Esophagus (tissue), 2 donors: ENCODE measurements around the gene RIMBP3C. TPM values are rescaled to one million over a fixed set of nuclear protein-coding genes. Genes with fewer than 3 reads are reported as not detected.
"Not testable (repeated sequence)": the region's sequence is repeated elsewhere in the genome, so short reads cannot be mapped to it uniquely, and the experiment has no call there.

Experiments
- H3K27ac ChIP-seq, 2 donors: one replicate each; pipeline ENCODE4 v1.5.1; 2013; ENCODE audit warnings: low read depth in 2 of 2, mild to moderate bottlenecking in 2 of 2, inconsistent platforms in 1 of 2, low read length in 1 of 2, moderate library complexity in 1 of 2
- H3K27me3 ChIP-seq, 2 donors: one replicate each; pipeline ENCODE4 v1.6.1; 2013; ENCODE audit warnings: low read length in 2 of 2, control low read depth in 1 of 2, mild to moderate bottlenecking in 1 of 2; ENCODE audit not compliant: insufficient read depth in 2 of 2, control insufficient read depth in 1 of 2
- H3K36me3 ChIP-seq, 2 donors: one replicate each; pipeline ENCODE4 v1.6.1; 2013; ENCODE audit warnings: low read length in 1 of 2; ENCODE audit not compliant: control insufficient read depth in 2 of 2, insufficient read depth in 2 of 2
- H3K4me1 ChIP-seq, 2 donors: one replicate each; pipeline ENCODE4 v1.6.1; 2013; ENCODE audit warnings: low read length in 1 of 2; ENCODE audit not compliant: control insufficient read depth in 2 of 2, insufficient read depth in 2 of 2
- H3K4me3 ChIP-seq, 2 donors: one replicate each; pipeline ENCODE4 v1.5.1; 2013; ENCODE audit warnings: low read length in 2 of 2, mild to moderate bottlenecking in 2 of 2, low read depth in 1 of 2, moderate library complexity in 1 of 2
- H3K9me3 ChIP-seq, 2 donors: one replicate each; pipeline ENCODE4 v1.6.1; 2013; ENCODE audit warnings: mild to moderate bottlenecking in 2 of 2, low read depth in 1 of 2, low read length in 1 of 2, moderate library complexity in 1 of 2; ENCODE audit not compliant: control insufficient read depth in 2 of 2, insufficient read depth in 1 of 2
- WGBS, 2 donors: extraction: QIAGEN DNeasy Blood & Tissue Kit; methylation state at CpG; one replicate each; pipeline ENCODE4 v1.1.7; 2013; 5-methylcytosine and 5-hydroxymethylcytosine counted together
- polyA plus RNA-seq, 2 donors: library from polyadenylated mRNA; stranded (reverse); fragments of 200-250 nt; gene quantifications; one replicate each; pipeline ENCODE4 v1.2.3, GENCODE V29; 2013
- donor health status: healthy with polysubstance abuse.
- donor health status: Bipolar disorder and iron deficiency.

Gene RIMBP3C
- polyA plus RNA-seq, 2 donors, result 0.01 to 0.02 TPM

DNA sequence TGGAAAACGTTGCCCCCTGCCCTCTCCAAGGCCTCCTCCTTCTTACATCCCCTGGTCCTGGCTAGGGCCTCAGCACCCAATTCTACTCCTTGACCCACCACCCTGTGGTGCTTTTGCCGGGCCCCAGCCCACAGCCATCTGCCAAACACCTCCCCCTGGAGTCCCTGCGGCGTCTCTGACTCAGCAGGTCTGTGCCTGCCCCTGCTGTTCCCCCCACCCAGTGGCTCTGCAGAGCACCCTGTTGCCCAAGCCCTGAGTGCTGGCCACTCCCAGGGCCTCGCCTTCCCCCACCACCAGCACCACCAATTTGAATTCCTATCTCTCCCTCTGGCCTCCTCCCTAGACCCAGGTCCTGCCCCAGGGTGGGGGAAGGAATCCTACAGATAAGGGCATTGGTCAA, 19.7 kb downstream of the RIMBP3C start:
- H3K4me1 ChIP-seq, H3K36me3 ChIP-seq, H3K4me3 ChIP-seq, H3K27me3 ChIP-seq, H3K9me3 ChIP-seq, H3K27ac ChIP-seq: not testable (repeated sequence)
- no CpG with 5 or more reads among the region's 5 CpGs for WGBS, 2 donors

- H3K9me3 ChIP-seq, H3K36me3 ChIP-seq, H3K27me3 ChIP-seq, H3K4me1 ChIP-seq, H3K4me3 ChIP-seq, H3K27ac ChIP-seq: not testable (repeated sequence)
- no CpG with 5 or more reads among the region's 6 CpGs for WGBS, 2 donors
Measured at GRCh38 chr22:21526705-21527500, 24.4 kb downstream of the RIMBP3C start.

- H3K27ac ChIP-seq, H3K4me1 ChIP-seq, H3K36me3 ChIP-seq, H3K27me3 ChIP-seq, H3K9me3 ChIP-seq, H3K4me3 ChIP-seq: not testable (repeated sequence)
- no CpG with 5 or more reads among the region's 115 CpGs for WGBS, 2 donors
Measured at GRCh38 chr22:21516970-21517764, 34.1 kb downstream of the RIMBP3C start.

GRCh38 chr22:21516522-21516921, 34.7 kb downstream of the RIMBP3C start:
- H3K4me3 ChIP-seq, H3K27me3 ChIP-seq, H3K36me3 ChIP-seq, H3K4me1 ChIP-seq, H3K27ac ChIP-seq, H3K9me3 ChIP-seq: not testable (repeated sequence)
- no CpG with 5 or more reads among the region's 22 CpGs for WGBS, 2 donors

GRCh38 chr22:21515234-21515633, 36.0 kb downstream of the RIMBP3C start:
- not testable (repeated sequence) for H3K4me3 ChIP-seq, H3K27me3 ChIP-seq, H3K36me3 ChIP-seq, H3K27ac ChIP-seq, H3K4me1 ChIP-seq, H3K9me3 ChIP-seq
- no CpG with 5 or more reads among the region's 9 CpGs for WGBS, 2 donors

DNA sequence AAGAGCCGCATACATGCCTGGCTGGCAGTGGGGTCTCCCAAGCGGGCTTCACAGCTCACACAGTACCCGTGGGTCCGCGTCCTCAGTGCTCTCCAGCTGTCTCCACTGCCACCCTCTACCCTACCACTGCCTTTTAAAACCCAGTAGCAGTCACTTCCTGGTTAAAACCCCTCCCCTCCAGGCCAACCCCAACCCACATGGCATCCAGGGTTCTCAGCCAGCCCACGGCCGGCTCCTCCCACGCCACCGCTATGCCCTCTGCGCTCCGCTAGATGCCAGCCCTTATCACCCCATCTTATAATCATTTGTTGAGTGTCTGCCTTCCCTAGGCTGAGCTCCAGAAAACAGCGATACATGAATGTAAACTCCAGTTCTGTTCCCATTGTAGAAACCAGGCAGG, 37.1 kb downstream of the RIMBP3C start:
- not testable (repeated sequence) for H3K27me3 ChIP-seq, H3K4me3 ChIP-seq, H3K9me3 ChIP-seq, H3K27ac ChIP-seq, H3K36me3 ChIP-seq, H3K4me1 ChIP-seq
- 0% methylated on average over 1 of the region's 12 CpGs; no CpG with 5 or more reads in 1 of the 2 donors for WGBS, 2 donors

DNA sequence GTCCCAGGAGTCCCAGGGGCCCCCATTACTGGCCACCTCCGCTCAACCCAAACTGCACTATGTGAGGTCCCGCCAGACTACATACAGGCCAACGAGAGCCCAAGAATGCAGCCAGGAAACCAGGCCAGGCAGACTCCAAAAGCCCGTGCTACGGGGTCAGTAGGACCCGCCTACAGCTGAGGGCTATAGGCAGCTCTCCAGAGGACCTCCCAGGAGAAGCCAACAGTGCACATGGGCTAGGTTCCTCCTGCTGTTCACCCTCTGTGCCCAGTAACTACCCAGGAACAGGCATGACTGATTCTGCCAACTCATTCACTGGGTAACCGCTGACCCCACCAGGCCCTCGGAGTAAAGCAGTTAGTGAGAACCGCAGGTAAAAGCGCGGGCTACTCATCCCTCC, 39.2 kb downstream of the RIMBP3C start:
- not testable (repeated sequence) for H3K27ac ChIP-seq, H3K36me3 ChIP-seq
- WGBS, 2 donors, result 65 to 92% methylated on average over 2 to 3 of the region's 11 CpGs

DNA sequence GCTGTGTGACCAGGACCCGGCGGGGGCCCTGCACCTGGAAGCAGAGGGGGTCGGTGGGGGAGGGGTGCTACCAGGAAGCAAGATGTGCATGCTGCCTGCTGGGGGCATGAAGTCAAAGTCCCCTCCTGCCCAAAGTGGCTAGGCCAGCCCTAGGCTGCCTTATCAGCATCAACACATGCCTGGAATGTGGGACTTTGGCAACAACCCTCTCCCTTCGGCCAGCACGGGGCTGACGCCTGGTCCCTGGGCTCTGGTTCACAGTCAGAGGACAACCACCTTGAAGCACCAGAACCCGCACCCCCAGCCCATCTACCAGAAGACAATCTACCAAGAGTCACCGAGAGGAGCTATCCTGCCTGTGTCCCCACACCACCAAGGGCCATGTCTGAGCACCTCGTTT, 40.9 kb downstream of the RIMBP3C start:
- H3K4me3 ChIP-seq, result not testable (repeated sequence)

More for the DNA sequence above, 39.2 kb downstream of the RIMBP3C start:
- H3K27me3 ChIP-seq, H3K9me3 ChIP-seq, H3K4me1 ChIP-seq, H3K4me3 ChIP-seq: not testable (repeated sequence)

DNA sequence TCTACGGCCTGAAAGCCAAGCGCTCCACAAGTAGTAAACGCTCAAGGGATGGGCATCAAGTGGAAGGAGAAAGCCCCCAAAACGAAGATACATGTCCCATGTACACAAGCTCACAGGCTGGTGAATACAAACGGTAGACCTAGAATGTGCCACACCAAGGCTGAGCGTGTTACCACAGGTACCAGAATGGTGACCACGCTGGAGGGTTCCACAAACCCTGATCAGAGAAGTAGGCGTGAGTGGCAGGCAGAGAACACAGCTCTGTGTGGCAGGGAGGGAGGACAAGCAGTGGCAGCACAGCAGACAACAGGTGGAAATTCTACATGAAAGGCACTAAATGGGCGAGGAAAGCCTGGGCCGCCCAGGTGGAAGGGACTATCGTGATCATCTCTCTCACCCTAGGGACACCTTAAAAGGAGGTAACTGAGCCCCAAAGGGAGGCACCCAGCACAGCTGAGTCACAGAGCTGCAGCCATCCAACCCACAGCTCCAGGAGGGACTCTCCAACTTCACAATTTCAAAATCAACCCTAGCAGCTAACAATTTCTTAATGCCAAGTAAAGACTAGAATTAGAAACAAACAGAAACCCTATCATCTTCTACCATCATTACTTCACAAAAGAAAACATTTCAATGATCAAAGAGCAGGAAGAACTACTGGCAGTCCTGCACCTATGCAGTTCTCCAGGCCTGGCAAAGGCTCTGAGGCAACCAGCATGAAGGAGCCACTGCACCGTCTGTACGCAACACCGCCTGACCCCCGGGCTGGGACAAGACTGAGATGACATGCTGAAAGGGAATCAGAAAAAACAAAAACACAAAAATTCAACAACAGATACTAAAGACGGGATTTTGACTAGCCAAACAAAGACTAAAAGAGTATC, 51.4 kb downstream of the RIMBP3C start:
- H3K4me1 ChIP-seq, H3K27ac ChIP-seq, H3K27me3 ChIP-seq, H3K9me3 ChIP-seq, H3K4me3 ChIP-seq, H3K36me3 ChIP-seq: not testable (repeated sequence)
- no CpG with 5 or more reads among the region's 16 CpGs for WGBS, 2 donors

More for the DNA sequence above, 40.9 kb downstream of the RIMBP3C start:
- not testable (repeated sequence) for H3K9me3 ChIP-seq, H3K36me3 ChIP-seq, H3K4me1 ChIP-seq, H3K27me3 ChIP-seq, H3K27ac ChIP-seq
- WGBS, 2 donors, result no CpG with 5 or more reads among the region's 9 CpGs
